WTC11 (cell line): ENCODE data around the gene SPATC1L.

Experiments used
- AR ChIP-seq: fragments of 250-450 bp; sonication (Bioruptor Pico); IDR thresholded peaks from 2 replicates; pipeline ENCODE4 v1.9.0; 2021; ENCODE audit warnings: mild to moderate bottlenecking
- CTCF ChIP-seq: fragments of 200-600 bp; IDR thresholded peaks from 2 replicates; pipeline ENCODE4 v1.8.0; 2022; ENCODE audit warnings: antibody characterized with exemption
- ESRRA ChIP-seq: sonication (generic); formaldehyde crosslinking; IDR thresholded peaks from 2 replicates; pipeline ENCODE4 v1.8.1; 2022; ENCODE audit warnings: mild to moderate bottlenecking, missing genetic modification reagents, borderline replicate concordance
- JUN ChIP-seq: sonication (generic); formaldehyde crosslinking; IDR thresholded peaks from 2 replicates; pipeline ENCODE4 v1.8.0; 2023; ENCODE audit warnings: mild to moderate bottlenecking, missing genetic modification reagents
- MLX ChIP-seq: sonication (generic); formaldehyde crosslinking; IDR thresholded peaks from 2 replicates; pipeline ENCODE4 v1.8.1; 2023; ENCODE audit warnings: mild to moderate bottlenecking, missing genetic modification reagents, moderate library complexity
- PRDM15 ChIP-seq: sonication (generic); formaldehyde crosslinking; IDR thresholded peaks from 2 replicates; pipeline ENCODE4 v1.8.0; 2022; ENCODE audit warnings: missing genetic modification reagents
- RELA ChIP-seq: sonication (generic); formaldehyde crosslinking; IDR thresholded peaks from 2 replicates; pipeline ENCODE4 v1.8.1; 2022; ENCODE audit warnings: missing genetic modification reagents, mild to moderate bottlenecking, borderline replicate concordance

DNA sequence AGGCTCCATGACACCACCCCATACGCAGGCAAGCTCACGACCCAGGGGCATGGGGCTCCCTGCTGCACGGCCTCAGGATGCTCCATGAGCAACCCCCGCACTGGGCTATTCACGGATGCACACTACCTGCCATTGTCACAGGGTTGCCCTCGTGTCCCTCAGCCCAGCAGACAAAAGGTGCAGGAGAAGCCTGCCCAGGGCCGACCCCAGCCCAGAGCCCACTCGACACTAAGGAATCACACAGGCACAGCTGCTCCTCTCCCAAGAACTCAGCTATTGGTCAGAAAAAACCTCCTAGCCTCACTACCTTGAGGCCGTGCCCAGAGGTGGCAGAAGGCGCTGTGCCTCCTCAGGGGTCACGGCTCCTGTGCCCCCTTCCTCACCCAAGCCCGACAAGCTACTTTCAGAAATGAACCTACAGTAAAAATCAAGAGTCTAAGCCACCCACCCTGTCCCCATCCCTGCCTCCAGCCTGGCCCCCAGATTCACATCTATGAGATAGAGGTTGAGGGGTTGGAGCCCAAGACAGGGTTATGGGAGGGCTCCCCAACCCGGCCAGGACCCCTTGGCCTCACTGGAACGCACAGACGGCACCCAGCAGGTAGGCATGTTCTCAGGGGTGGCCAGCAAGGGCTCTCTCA lies 6.4 kb upstream of the SPATC1L start:
- TF ChIP-seq PRDM15 (CRISPR knock-in tag) (no peak), JUN (CRISPR knock-in tag) (no peak), CTCF (no peak), MLX (CRISPR knock-in tag) (no peak), RELA (CRISPR knock-in tag) (no peak), AR (CRISPR knock-in tag) (no peak), ESRRA (CRISPR knock-in tag) (no peak)
